ENCODE results near the gene DUSP28. TPM values are rescaled to one million over a fixed set of nuclear protein-coding genes. Genes with fewer than 3 reads are reported as not detected.

The DUSP28 gene
- total RNA-seq, 1 donor from 2014 or later, result 1.5 TPM

DNA sequence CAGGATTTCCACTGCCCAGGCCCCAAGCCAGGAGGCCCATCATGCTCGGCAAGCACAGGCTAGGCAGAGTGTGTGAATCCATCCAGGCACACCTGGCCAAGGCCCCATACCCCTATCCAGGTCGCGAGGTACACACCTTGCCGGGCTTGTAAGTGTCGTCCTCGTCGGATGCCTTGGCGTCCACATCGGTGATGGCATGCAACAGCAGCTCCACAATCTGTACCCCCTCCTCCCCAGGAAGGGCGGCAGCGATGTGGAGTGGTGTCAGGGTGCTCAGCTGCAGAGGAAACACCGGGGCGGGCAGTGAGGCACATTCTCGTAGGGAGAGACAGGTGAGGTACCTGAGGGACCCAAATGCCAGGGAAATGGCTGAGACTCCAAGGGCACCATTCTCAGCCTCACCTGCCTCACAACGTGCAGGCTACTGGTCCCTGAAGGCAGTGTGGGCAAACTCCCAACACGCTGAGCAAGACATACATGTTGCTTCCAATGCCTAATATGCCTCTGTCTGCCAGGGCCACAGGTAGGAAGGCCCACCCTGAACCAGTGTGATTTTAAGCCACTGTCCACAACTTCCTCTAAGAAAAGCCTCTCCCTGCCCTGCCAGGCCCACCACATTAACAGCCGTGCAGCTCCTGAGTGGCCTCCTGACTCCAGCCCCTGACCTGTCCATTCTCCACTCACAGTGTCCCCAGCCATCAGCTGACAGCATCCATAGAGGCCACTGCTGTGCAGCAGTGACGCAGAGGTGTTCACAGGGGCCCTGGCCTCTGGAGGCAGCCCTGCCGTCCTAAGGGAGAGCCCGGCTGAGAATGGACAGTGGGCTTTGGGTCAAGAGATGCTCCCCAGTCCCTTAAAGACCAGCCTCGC, 47.3 kb upstream of the DUSP28 start:
- Mint-ChIP-seq H3K9me3 (ENCODE audit: unreplicated experiment) (no peaks in the 10 kb centered on the region), H3K36me3 (ENCODE audit: low read depth, unreplicated experiment) (no peaks in the 10 kb centered on the region), H3K4me3 (ENCODE audit: unreplicated experiment) (no peak overlapping the region), H3K27ac (ENCODE audit: unreplicated experiment) (no peak overlapping the region), H3K27me3 (ENCODE audit: unreplicated experiment) (peaks cover 5% of the 10 kb centered on the region), H3K4me1 (ENCODE audit: unreplicated experiment) (peaks cover 3% of the 10 kb centered on the region)
- no peak for DNase-seq (ENCODE audit: low spot score)
- TF ChIP-seq, protein P1, sequence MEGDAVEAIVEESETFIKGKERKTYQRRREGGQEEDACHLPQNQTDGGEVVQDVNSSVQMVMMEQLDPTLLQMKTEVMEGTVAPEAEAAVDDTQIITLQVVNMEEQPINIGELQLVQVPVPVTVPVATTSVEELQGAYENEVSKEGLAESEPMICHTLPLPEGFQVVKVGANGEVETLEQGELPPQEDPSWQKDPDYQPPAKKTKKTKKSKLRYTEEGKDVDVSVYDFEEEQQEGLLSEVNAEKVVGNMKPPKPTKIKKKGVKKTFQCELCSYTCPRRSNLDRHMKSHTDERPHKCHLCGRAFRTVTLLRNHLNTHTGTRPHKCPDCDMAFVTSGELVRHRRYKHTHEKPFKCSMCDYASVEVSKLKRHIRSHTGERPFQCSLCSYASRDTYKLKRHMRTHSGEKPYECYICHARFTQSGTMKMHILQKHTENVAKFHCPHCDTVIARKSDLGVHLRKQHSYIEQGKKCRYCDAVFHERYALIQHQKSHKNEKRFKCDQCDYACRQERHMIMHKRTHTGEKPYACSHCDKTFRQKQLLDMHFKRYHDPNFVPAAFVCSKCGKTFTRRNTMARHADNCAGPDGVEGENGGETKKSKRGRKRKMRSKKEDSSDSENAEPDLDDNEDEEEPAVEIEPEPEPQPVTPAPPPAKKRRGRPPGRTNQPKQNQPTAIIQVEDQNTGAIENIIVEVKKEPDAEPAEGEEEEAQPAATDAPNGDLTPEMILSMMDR (IDR thresholded peaks at IDR 0.05; ENCODE audit: unreplicated experiment), result no peak

DNA sequence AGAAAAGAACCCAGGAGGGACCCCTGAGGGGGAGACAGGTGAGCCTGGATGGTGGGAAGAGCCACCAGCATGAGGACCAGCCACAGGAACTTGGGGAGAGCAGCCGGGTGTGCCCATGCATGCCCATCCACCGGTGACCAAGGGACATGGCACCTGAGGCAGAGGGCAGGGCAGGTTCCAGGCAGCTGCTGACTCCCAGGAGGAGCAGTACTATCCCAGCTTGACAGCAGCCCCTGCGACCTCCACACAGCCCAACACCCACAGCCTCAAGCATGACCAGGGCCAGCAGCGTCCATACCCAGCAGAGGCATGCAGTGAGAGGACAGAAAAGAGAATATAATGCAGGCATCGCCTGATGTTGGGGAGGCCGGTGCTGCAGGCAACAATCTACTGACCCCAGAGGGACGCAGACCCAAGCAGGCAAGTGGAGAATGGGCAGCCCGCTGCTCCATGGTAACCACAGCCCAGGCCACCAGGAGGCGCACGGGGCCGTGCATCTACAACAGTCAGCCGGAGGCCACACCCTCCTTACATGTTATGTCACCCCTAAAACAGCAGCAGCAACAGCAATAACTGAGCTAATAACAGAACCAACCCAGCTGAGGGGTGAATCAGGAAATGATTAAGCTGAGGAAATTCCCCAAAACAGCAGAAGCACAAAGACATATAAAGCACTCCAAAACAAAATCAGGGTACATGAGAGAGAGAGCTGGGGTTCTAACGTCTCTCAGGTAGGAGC, 46.4 kb upstream of the DUSP28 start:
- Mint-ChIP-seq H3K9me3 (ENCODE audit: unreplicated experiment) (no peaks in the 10 kb centered on the region), H3K27ac (ENCODE audit: unreplicated experiment) (no peak overlapping the region), H3K4me3 (ENCODE audit: unreplicated experiment) (no peak overlapping the region), H3K36me3 (ENCODE audit: low read depth, unreplicated experiment) (no peaks in the 10 kb centered on the region), H3K4me1 (ENCODE audit: unreplicated experiment) (peaks cover 4% of the 10 kb centered on the region), H3K27me3 (ENCODE audit: unreplicated experiment) (peaks cover 5% of the 10 kb centered on the region)
- DNase-seq (ENCODE audit: low spot score), result peak; percentile 89
- TF ChIP-seq, protein P1 (IDR thresholded peaks at IDR 0.05; ENCODE audit: unreplicated experiment), result peak; percentile 66

DNA sequence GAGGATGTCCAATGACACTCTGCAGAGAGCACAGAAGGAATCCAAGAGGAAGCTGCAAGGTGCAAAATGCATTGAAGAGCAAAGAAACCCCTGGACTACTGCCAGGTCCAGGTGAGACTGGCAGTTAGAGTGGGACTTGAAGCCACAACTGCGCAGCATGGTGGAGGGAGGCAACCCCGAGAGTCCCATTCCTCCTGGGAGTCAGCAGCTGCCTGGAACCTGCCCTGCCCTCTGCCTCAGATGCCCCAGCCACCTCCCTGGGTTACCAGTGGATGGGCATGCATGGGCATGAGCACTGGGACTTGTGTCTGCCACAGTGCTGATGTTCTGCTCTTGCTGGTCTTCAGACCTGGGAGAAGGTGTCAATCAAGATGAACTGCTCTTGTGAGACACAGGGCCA, 45.5 kb upstream of the DUSP28 start:
- peaks cover 5% of the 10 kb centered on the region for H3K27me3 Mint-ChIP-seq (ENCODE audit: unreplicated experiment)
- TF ChIP-seq, protein P1 (IDR thresholded peaks at IDR 0.05; ENCODE audit: unreplicated experiment), result no peak

DNA sequence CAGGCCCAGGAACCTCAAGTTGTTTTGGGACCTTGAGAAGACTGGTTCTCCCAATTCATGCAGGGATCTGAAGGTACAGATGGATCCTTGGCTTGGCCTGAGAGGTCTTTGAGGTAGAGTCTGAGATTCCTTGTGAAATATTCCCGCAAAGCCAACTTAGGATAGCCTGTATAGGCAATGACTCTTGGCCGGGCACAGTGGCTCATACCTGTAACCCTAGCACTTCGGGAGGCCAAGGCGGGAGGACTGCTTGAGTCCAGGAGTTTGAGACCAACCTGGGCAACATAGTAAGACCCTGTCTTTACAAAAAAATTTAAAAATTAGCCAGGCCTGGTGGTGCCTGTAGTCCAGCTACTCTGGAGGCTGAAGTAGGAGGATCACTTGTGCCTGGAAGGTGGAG, 42.8 kb upstream of the DUSP28 start:
- peaks cover 4% of the 10 kb centered on the region for H3K9me3 Mint-ChIP-seq (ENCODE audit: unreplicated experiment)
- H3K27ac Mint-ChIP-seq (ENCODE audit: unreplicated experiment), result no peak overlapping the region
- no peak for DNase-seq (ENCODE audit: low spot score)
- TF ChIP-seq, protein P1 (IDR thresholded peaks at IDR 0.05; ENCODE audit: unreplicated experiment), result no peak
- H3K36me3 Mint-ChIP-seq (ENCODE audit: low read depth, unreplicated experiment), result peaks cover 8% of the 10 kb centered on the region
- peaks cover 7% of the 10 kb centered on the region for H3K4me1 Mint-ChIP-seq (ENCODE audit: unreplicated experiment)
- H3K27me3 Mint-ChIP-seq (ENCODE audit: unreplicated experiment), result peaks cover 14% of the 10 kb centered on the region
- no peak overlapping the region for H3K4me3 Mint-ChIP-seq (ENCODE audit: unreplicated experiment)

More for the DNA sequence above, 45.5 kb upstream of the DUSP28 start:
- H3K4me3 Mint-ChIP-seq (ENCODE audit: unreplicated experiment), result no peak overlapping the region
- no peak overlapping the region for H3K27ac Mint-ChIP-seq (ENCODE audit: unreplicated experiment)
- no peak for DNase-seq (ENCODE audit: low spot score)
- peaks cover 4% of the 10 kb centered on the region for H3K4me1 Mint-ChIP-seq (ENCODE audit: unreplicated experiment)
- no peaks in the 10 kb centered on the region for H3K36me3 Mint-ChIP-seq (ENCODE audit: low read depth, unreplicated experiment)
- H3K9me3 Mint-ChIP-seq (ENCODE audit: unreplicated experiment), result no peaks in the 10 kb centered on the region
